ENCODE data around the gene XPO6. TPM values are rescaled to one million over a fixed set of nuclear protein-coding genes. Genes with fewer than 3 reads are reported as not detected.
"Not testable (repeated sequence)": the region's sequence is repeated elsewhere in the genome, so short reads cannot be mapped to it uniquely, and the experiment has no call there.

Gene XPO6
- total RNA-seq, 1 experiment from 2014 or later: 106 TPM

DNA sequence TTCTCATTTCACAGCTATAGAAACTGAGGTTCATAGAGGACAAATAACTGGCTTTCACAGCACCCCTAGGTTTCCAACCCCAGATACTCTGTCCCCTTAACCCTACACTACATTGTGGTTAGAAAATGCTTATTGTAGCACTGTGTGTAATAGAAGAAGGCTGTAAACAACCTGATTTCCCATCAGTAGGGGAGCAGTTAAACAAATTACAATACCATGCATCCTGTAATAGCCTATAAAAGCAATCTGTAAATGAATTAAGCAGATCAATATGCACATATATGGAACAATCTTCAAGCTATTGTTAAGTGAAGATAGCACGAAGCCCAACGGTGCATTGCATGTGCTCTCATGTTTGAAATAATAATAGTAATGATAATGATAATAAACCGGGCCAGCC, 39.2 kb upstream of the XPO6 start:
- DNase-seq (no peak), ATAC-seq (no peak)
- Histone ChIP-seq H3K4me3 (ENCODE audit: low read length) (no peak overlapping the region), H4K20me1 (ENCODE audit: low read length) (no peaks in the 10 kb centered on the region), H3F3A (ENCODE audit: low read length, unreplicated experiment) (no peaks in the 10 kb centered on the region), H3K36me3 (ENCODE audit: low read depth, low read length) (no peaks in the 10 kb centered on the region), H3K4me1 (ENCODE audit: insufficient read depth, low read length) (no peaks in the 10 kb centered on the region), H3K4me2 (ENCODE audit: low read length) (no peak overlapping the region), H2AFZ (ENCODE audit: low read length) (no peak overlapping the region), H3K27ac (ENCODE audit: low read length) (no peak overlapping the region), H3K9ac (ENCODE audit: low read length) (no peak overlapping the region), H3K9me3 (ENCODE audit: low read length) (no peaks in the 10 kb centered on the region), H3K9me2 (replicated peaks; ENCODE audit: low read length) (no peaks in the 10 kb centered on the region), H3K27me3 (ENCODE audit: low read length) (no peaks in the 10 kb centered on the region; the same call in 1 of the 2 replicates), H3K79me2 (ENCODE audit: low read length) (no peaks in the 10 kb centered on the region)
- TF ChIP-seq, protein P1, sequence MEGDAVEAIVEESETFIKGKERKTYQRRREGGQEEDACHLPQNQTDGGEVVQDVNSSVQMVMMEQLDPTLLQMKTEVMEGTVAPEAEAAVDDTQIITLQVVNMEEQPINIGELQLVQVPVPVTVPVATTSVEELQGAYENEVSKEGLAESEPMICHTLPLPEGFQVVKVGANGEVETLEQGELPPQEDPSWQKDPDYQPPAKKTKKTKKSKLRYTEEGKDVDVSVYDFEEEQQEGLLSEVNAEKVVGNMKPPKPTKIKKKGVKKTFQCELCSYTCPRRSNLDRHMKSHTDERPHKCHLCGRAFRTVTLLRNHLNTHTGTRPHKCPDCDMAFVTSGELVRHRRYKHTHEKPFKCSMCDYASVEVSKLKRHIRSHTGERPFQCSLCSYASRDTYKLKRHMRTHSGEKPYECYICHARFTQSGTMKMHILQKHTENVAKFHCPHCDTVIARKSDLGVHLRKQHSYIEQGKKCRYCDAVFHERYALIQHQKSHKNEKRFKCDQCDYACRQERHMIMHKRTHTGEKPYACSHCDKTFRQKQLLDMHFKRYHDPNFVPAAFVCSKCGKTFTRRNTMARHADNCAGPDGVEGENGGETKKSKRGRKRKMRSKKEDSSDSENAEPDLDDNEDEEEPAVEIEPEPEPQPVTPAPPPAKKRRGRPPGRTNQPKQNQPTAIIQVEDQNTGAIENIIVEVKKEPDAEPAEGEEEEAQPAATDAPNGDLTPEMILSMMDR (conservative IDR thresholded peaks at IDR 0.05; ENCODE audit: low read depth, low read length): no peak
- TF ChIP-seq EZH2phosphoT487 (IDR thresholded peaks at IDR 0.05; ENCODE audit: borderline replicate concordance, low read length) (no peak), EZH2 (IDR thresholded peaks at IDR 0.05; ENCODE audit: low read length, unreplicated experiment) (no peak)
- ChIA-PET CTCF (no interaction called here), POLR2A (ENCODE audit: unreplicated experiment) (no interaction called here)
- BruUV-seq (replicated peaks): no TSS peak
- intact Hi-C loops (cut with micrococcal nuclease): no loop called here

DNA sequence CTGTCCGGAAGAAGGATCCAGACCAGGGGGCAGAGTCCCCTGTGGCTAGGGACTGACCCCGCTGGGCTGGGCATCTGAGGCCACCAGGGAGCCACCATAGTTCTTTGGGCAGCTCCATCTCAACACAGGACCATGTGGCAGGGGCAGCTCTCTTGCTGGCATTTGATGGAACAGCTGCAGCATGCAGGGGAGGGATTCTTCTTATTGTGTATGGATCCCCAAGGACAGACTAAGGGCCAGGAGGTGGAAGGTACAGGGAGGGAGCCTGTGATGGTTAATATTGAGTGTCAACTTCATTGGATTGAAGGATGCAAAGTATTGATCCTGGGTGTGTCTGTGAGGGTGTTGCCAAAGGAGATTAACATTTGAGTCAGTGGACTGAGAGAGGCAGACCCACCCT, 37.7 kb upstream of the XPO6 start:
- H3K4me1 ChIP-seq (ENCODE audit: insufficient read depth, low read length); H3K27ac ChIP-seq (ENCODE audit: low read length); CTCF ChIA-PET; BruUV-seq (replicated peaks); H3K9me2 ChIP-seq (replicated peaks; ENCODE audit: low read length); H3K27me3 ChIP-seq (ENCODE audit: low read length); H3K4me2 ChIP-seq (ENCODE audit: low read length); H3K4me3 ChIP-seq (ENCODE audit: low read length); DNase-seq; H3K9me3 ChIP-seq (ENCODE audit: low read length); H3K79me2 ChIP-seq (ENCODE audit: low read length); H3K9ac ChIP-seq (ENCODE audit: low read length); ATAC-seq; intact Hi-C loops (cut with micrococcal nuclease); H3F3A ChIP-seq (ENCODE audit: low read length, unreplicated experiment); POLR2A ChIA-PET (ENCODE audit: unreplicated experiment); H2AFZ ChIP-seq (ENCODE audit: low read length); H4K20me1 ChIP-seq (ENCODE audit: low read length); H3K36me3 ChIP-seq (ENCODE audit: low read depth, low read length): not testable (repeated sequence)

DNA sequence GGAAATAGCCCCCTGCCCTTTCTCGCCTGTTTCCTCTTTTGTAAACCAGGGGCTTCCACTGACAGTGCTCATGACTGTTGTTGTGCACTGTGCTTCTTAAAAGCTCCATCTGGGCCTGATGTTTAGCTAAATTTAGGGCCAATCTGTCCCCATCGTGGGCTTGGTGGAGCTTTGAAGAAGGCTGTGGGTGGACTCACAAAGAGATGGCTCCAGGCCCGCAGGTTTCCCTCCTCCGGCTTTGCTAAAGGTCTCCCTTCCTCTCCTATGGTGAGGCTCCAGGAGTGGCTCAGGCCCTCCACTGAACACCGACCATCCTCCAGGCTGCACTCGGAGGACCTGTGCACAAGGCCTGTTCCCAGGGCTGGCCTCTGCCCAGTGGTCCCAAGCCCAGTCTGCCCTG, 30.2 kb upstream of the XPO6 start:
- BruUV-seq (replicated peaks): no TSS peak
- Histone ChIP-seq H3K27me3 (ENCODE audit: low read length) (no peaks in the 10 kb centered on the region), H2AFZ (ENCODE audit: low read length) (no peak overlapping the region), H3K27ac (ENCODE audit: low read length) (no peak overlapping the region), H3K9me3 (ENCODE audit: low read length) (no peaks in the 10 kb centered on the region), H3K4me2 (ENCODE audit: low read length) (no peak overlapping the region), H3K79me2 (ENCODE audit: low read length) (no peaks in the 10 kb centered on the region), H3K4me1 (ENCODE audit: insufficient read depth, low read length) (no peaks in the 10 kb centered on the region), H3K4me3 (ENCODE audit: low read length) (no peak overlapping the region), H3K9me2 (replicated peaks; ENCODE audit: low read length) (no peaks in the 10 kb centered on the region), H3F3A (ENCODE audit: low read length, unreplicated experiment) (no peaks in the 10 kb centered on the region), H4K20me1 (ENCODE audit: low read length) (no peaks in the 10 kb centered on the region), H3K9ac (ENCODE audit: low read length) (no peak overlapping the region), H3K36me3 (ENCODE audit: low read depth, low read length) (no peaks in the 10 kb centered on the region)
- intact Hi-C loops (cut with micrococcal nuclease): no loop called here
- ChIA-PET CTCF (no interaction called here), POLR2A (ENCODE audit: unreplicated experiment) (no interaction called here)
- TF ChIP-seq, protein P1 (conservative IDR thresholded peaks at IDR 0.05; ENCODE audit: low read depth, low read length): no peak
- TF ChIP-seq EZH2phosphoT487 (IDR thresholded peaks at IDR 0.05; ENCODE audit: borderline replicate concordance, low read length): no peak
- no peak for TF ChIP-seq EZH2 (IDR thresholded peaks at IDR 0.05; ENCODE audit: low read length, unreplicated experiment)
- DNase-seq (no peak), ATAC-seq (no peak)

Measured in PC-3 (cell line).